BJ (cell line): ENCODE data around the gene TFE3. TPM values are rescaled to one million over a fixed set of nuclear protein-coding genes. Genes with fewer than 3 reads are reported as not detected.

ENCODE experiments used
- CTCF ChIA-PET: fragments of 350-600 bp; formaldehyde crosslinking; extraction: SDS; loops from one replicate; lab custom pipeline; 2021; ENCODE audit warnings: antibody characterized with exemption, inconsistent platforms; lab: Yijun Ruan, JAX
- POLR2A ChIA-PET: fragments of 300-600 bp; sonication (Branson Sonifier 250); formaldehyde crosslinking; extraction: SDS; loops from one replicate; lab custom pipeline; 2021; ENCODE audit warnings: antibody characterized with exemption; lab: Charles Lee
- DNase-seq: peaks from one replicate; pipeline ENCODE4 v3.0.0-alpha.2; 2011; ENCODE audit warnings: low read depth
- H3K27me3 ChIP-seq: 2 replicates; pipeline ENCODE4 v1.6.0; 2011; ENCODE audit warnings: low read length; ENCODE audit not compliant: control insufficient read depth, insufficient read depth
- H3K36me3 ChIP-seq: 2 replicates; pipeline ENCODE4 v1.5.1; 2011; ENCODE audit warnings: low read length; ENCODE audit not compliant: control insufficient read depth, insufficient read depth
- H3K4me3 ChIP-seq: 2 replicates; pipeline ENCODE4 v1.5.1; 2011; ENCODE audit warnings: low read depth, mild to moderate bottlenecking, control low read depth, low read length
- polyA plus RNA-seq: library from polyadenylated mRNA; depleted of rRNA; stranded (reverse); fragments of >200 nt; gene quantifications from 2 replicates; pipeline ENCODE4 v1.2.3, GENCODE V29; 2011
- TF ChIP-seq, protein P1 (sequence below): IDR thresholded peaks from 2 replicates; pipeline ENCODE4 v1.5.1; 2011; ENCODE audit warnings: low read depth, mild to moderate bottlenecking, control low read depth, inconsistent platforms, low read length, moderate library complexity; ENCODE audit not compliant: insufficient read depth

TFE3 gene
- polyA plus RNA-seq, 1 experiment, result 26.4 TPM

DNA sequence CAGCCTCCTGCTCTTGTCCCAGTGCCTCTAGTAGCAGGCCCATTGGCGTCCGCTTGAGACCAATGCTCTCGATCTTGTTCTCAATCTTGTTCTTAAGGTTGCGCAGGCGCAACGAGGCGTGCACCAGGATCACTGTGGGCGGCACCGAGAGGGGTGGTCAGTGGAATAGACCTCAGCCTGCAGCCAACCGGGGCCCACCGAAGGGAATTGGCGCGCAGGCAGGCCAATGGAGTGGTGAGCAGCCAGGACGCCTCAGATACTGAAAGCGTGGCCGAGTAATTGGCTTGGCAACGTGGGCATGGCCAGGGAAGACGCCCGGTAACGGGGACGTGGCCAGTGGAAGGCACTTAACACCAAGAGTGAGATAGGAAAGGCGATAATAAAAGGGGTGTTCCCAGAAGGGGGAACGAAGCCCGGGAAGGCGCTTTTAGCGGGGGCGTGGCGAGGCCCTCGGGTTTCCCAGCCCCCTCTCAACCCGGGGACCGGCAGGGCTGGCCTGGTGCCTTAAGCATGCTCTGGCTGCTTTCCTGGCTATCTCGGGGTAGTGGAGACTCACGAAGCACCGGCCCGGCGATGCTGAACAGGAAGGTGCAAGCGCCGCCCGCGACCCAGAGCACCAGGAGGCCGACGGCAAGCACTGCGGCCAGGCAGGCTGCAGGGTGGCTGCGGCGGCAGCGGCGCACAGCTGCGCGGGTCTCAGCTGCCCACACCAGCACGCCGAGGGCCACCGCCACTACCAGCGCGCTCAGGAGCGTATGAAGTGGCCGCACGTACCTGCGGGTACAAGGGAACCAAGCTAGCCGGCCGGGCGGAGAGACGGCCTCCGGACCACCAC is 28.9 kb upstream of the TFE3 start:
- peak overlapping the region; percentile 76 for H3K4me3 ChIP-seq
- DNase-seq, result peak; percentile 22
- H3K36me3 ChIP-seq, result 0 out of 2 replicates have a peak, but pooled peaks cover 2% of the 10 kb centered on the region
- ChIA-PET POLR2A (no interaction called here), CTCF (no interaction called here)
- H3K27me3 ChIP-seq, result no peaks in the 10 kb centered on the region
- TF ChIP-seq, protein P1, sequence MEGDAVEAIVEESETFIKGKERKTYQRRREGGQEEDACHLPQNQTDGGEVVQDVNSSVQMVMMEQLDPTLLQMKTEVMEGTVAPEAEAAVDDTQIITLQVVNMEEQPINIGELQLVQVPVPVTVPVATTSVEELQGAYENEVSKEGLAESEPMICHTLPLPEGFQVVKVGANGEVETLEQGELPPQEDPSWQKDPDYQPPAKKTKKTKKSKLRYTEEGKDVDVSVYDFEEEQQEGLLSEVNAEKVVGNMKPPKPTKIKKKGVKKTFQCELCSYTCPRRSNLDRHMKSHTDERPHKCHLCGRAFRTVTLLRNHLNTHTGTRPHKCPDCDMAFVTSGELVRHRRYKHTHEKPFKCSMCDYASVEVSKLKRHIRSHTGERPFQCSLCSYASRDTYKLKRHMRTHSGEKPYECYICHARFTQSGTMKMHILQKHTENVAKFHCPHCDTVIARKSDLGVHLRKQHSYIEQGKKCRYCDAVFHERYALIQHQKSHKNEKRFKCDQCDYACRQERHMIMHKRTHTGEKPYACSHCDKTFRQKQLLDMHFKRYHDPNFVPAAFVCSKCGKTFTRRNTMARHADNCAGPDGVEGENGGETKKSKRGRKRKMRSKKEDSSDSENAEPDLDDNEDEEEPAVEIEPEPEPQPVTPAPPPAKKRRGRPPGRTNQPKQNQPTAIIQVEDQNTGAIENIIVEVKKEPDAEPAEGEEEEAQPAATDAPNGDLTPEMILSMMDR, result no peak

DNA sequence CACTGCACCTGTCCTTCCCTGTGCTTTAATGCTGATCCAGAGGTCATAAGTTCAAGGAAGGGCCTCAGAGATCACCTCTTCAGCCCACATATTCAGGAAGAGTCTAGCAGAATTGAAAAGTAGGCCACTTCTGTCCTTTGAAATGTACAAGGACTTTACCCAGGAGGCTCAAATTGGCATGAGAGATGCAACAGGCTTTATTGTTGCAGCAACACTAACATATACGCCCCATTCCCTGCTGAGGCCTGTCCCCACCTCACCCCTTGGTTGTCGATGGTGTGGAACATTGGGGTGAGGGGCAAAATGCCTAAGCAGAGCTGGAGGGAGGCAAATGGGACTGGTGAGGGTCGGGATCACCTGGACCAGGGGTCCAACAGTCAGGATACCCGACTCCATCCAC is 27.8 kb upstream of the TFE3 start:
- H3K4me3 ChIP-seq, result no peak overlapping the region
- TF ChIP-seq, protein P1, result no peak
- no peaks in the 10 kb centered on the region for H3K36me3 ChIP-seq
- no peaks in the 10 kb centered on the region for H3K27me3 ChIP-seq
- CTCF ChIA-PET, result interaction anchor here (0.6 kb wide), 1 partner anchor 96 kb away, joined by 3 read pairs; no protein-coding TSS in a partner anchor
- no peak for DNase-seq
- POLR2A ChIA-PET, result no interaction called here

DNA sequence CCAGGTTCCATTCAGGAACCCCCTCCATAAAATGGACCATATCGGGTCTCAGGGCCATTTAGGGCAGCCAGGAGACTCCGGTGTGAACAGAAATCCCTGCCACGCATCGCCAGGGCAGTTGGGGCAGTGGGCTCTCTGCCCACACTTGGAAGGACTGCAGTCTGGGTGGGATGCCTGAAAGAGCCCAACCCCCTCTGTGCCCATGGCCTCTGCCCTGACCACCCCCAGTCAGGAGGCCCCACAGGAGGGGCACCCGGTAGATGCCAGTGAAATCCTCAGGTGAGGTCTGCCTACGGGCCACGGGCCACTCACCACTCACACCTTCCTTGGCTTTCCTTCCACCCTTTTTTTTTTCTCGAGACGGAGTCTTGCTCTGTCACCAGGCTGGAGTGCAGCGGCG is 25.9 kb upstream of the TFE3 start:
- no peaks in the 10 kb centered on the region for H3K36me3 ChIP-seq
- no peak for DNase-seq
- TF ChIP-seq, protein P1, result no peak
- ChIA-PET POLR2A (no interaction called here), CTCF (interaction anchor here (1.4 kb wide), 1 partner anchor 8 kb away, joined by 3 read pairs; no protein-coding TSS in a partner anchor)
- H3K4me3 ChIP-seq, result no peak overlapping the region
- no peaks in the 10 kb centered on the region for H3K27me3 ChIP-seq

GRCh38 chrX:49067285-49068120 is 24.3 kb upstream of the TFE3 start:
- POLR2A ChIA-PET, result no interaction called here
- Histone ChIP-seq H3K4me3 (no peak overlapping the region), H3K36me3 (no peaks in the 10 kb centered on the region), H3K27me3 (no peaks in the 10 kb centered on the region)
- CTCF ChIA-PET, result no interaction called here
- TF ChIP-seq, protein P1, result no peak
- DNase-seq, result no peak

GRCh38 chrX:49066690-49067089 is 23.5 kb upstream of the TFE3 start:
- CTCF ChIA-PET, result no interaction called here
- DNase-seq, result no peak
- TF ChIP-seq, protein P1, result no peak
- no peak overlapping the region for H3K4me3 ChIP-seq
- POLR2A ChIA-PET, result no interaction called here
- no peaks in the 10 kb centered on the region for H3K27me3 ChIP-seq
- H3K36me3 ChIP-seq, result no peaks in the 10 kb centered on the region
